IMR-90 (cell line): Measurements from ENCODE around the gene RABGAP1. TPM values are rescaled to one million over a fixed set of nuclear protein-coding genes. Genes with fewer than 3 reads are reported as not detected.

Experiments used
- ATAC-seq: fragments of 200-7000 bp; cut with Tn5 transposase; 2 replicates; pipeline ENCODE4 v1.9.1; 2020; ENCODE audit warnings: low read depth, mild to moderate bottlenecking, moderate library complexity
- BruUV-seq: library from RNA; stranded (reverse); fragments of 400-500 nt; replicated peaks from 2 replicates; lab custom pipeline; 2021; lab: Mats Ljungman, UMichigan
- CTCF ChIA-PET: fragments of 300-600 bp; formaldehyde crosslinking; extraction: SDS; loops from one replicate; lab custom pipeline; 2021; ENCODE audit warnings: antibody characterized with exemption; lab: Yijun Ruan, JAX
- POLR2A ChIA-PET: fragments of 300-600 bp; sonication (Branson Sonifier 250); formaldehyde crosslinking; loops from one replicate; lab custom pipeline; 2022; ENCODE audit warnings: antibody characterized with exemption; ENCODE audit not compliant: unreplicated experiment; lab: Charles Lee
- DNase-seq: peaks from one replicate; pipeline ENCODE4 v3.0.0; 2013
- H2AFZ ChIP-seq: replicated peaks from 2 replicates; pipeline ENCODE3; 2013; ENCODE audit warnings: low read length, mild to moderate bottlenecking; ENCODE audit not compliant: poor library complexity
- H2AK5ac ChIP-seq: 2 replicates; pipeline ENCODE4 v1.6.1; 2013; ENCODE audit warnings: low read depth, low read length, inconsistent platforms
- H2AK9ac ChIP-seq: replicated peaks from 2 replicates; pipeline ENCODE3; 2013; ENCODE audit warnings: mild to moderate bottlenecking, low read depth, low read length, moderate library complexity; ENCODE audit not compliant: poor library complexity
- H2BK120ac ChIP-seq: 2 replicates; pipeline ENCODE4 v1.6.1; 2013; ENCODE audit warnings: low read depth, low read length, inconsistent platforms
- H2BK15ac ChIP-seq: 3 replicates; pipeline ENCODE4 v1.6.1; 2013; ENCODE audit warnings: low read depth, low read length, inconsistent platforms
- H2BK20ac ChIP-seq: 2 replicates; pipeline ENCODE4 v1.6.1; 2013; ENCODE audit warnings: low read depth, mild to moderate bottlenecking, inconsistent platforms, low read length, moderate library complexity
- H2BK5ac ChIP-seq: 2 replicates; pipeline ENCODE4 v1.6.1; 2013; ENCODE audit warnings: mild to moderate bottlenecking, low read depth, low read length, inconsistent platforms; ENCODE audit not compliant: poor library complexity, severe bottlenecking
- H3K14ac ChIP-seq: replicated peaks from 2 replicates; pipeline ENCODE4 v1.6.1; 2013; ENCODE audit warnings: low read depth, low read length, inconsistent platforms
- H3K18ac ChIP-seq: 2 replicates; pipeline ENCODE4 v1.6.1; 2013; ENCODE audit warnings: low read depth, low read length, control low read depth
- H3K23ac ChIP-seq: 2 replicates; pipeline ENCODE4 v1.6.1; 2013; ENCODE audit warnings: low read depth, low read length, inconsistent platforms
- H3K27ac ChIP-seq: 2 replicates; pipeline ENCODE4 v1.5.1; 2013; ENCODE audit warnings: mild to moderate bottlenecking, control low read depth, low read length; ENCODE audit not compliant: insufficient read depth
- H3K27me3 ChIP-seq: 2 replicates; pipeline ENCODE4 v1.6.1; 2013; ENCODE audit warnings: low read length; ENCODE audit not compliant: control insufficient read depth, insufficient read depth
- H3K36me3 ChIP-seq: 2 replicates; pipeline ENCODE4 v1.6.1; 2013; ENCODE audit warnings: low read length, mixed read lengths; ENCODE audit not compliant: control insufficient read depth, insufficient read depth
- H3K4ac ChIP-seq: 2 replicates; pipeline ENCODE4 v1.6.1; 2013; ENCODE audit warnings: low read depth, low read length, inconsistent platforms
- H3K4me1 ChIP-seq: 2 replicates; pipeline ENCODE4 v1.6.1; 2013; ENCODE audit warnings: low read length, mixed read lengths; ENCODE audit not compliant: control insufficient read depth, insufficient read depth
- H3K4me2 ChIP-seq: 2 replicates; pipeline ENCODE4 v1.6.1; 2013; ENCODE audit warnings: low read depth, mild to moderate bottlenecking, control low read depth, low read length, moderate library complexity
- H3K4me3 ChIP-seq: 2 replicates; pipeline ENCODE4 v1.5.1; 2013; ENCODE audit warnings: low read depth, mild to moderate bottlenecking, control low read depth, low read length, moderate library complexity; ENCODE audit not compliant: insufficient read depth
- H3K56ac ChIP-seq: 2 replicates; pipeline ENCODE4 v1.6.1; 2013; ENCODE audit warnings: low read length, inconsistent platforms; ENCODE audit not compliant: insufficient read depth; ENCODE audit errors: extremely low read depth
- H3K79me1 ChIP-seq, 2 experiments: 2 replicates each; pipeline ENCODE4 v1.6.1; 2013; ENCODE audit warnings: low read length in 2 of 2, inconsistent platforms in 1 of 2, low read depth in 1 of 2
- H3K9ac ChIP-seq: 2 replicates; pipeline ENCODE4 v1.6.1; 2013; ENCODE audit warnings: low read depth, low read length, control low read depth
- H3K9me1 ChIP-seq: 2 replicates; pipeline ENCODE4 v1.6.1; 2013; ENCODE audit warnings: low read length, inconsistent platforms; ENCODE audit not compliant: insufficient read depth
- H3K9me3 ChIP-seq: 2 replicates; pipeline ENCODE4 v1.6.1; 2013; ENCODE audit warnings: low read length; ENCODE audit not compliant: control insufficient read depth, insufficient read depth
- H4K20me1 ChIP-seq: 2 replicates; pipeline ENCODE4 v1.6.1; 2013; ENCODE audit warnings: low read length, inconsistent platforms; ENCODE audit not compliant: insufficient read depth
- H4K5ac ChIP-seq: 2 replicates; pipeline ENCODE4 v1.6.1; 2013; ENCODE audit warnings: mild to moderate bottlenecking, low read depth, low read length, control low read depth
- H4K8ac ChIP-seq, 2 experiments: 2 replicates each; pipeline ENCODE4 v1.6.1; 2013; ENCODE audit warnings: low read depth in 2 of 2, low read length in 2 of 2, control low read depth in 1 of 2, inconsistent platforms in 1 of 2
- H4K91ac ChIP-seq: 2 replicates; pipeline ENCODE4 v1.6.1; 2013; ENCODE audit warnings: low read depth, low read length, inconsistent platforms; ENCODE audit not compliant: insufficient read depth
- CEBPB ChIP-seq: IDR thresholded peaks from 2 replicates; pipeline ENCODE4 v1.6.1; 2012; ENCODE audit warnings: low read depth, low read length, improper control_type of control experiment
- ELK1 ChIP-seq: fragments of 150-350 bp; IDR thresholded peaks from 2 replicates; pipeline ENCODE4 v1.6.1; 2016; ENCODE audit warnings: low read depth, mild to moderate bottlenecking, low read length, moderate library complexity, borderline replicate concordance
- FOS ChIP-seq: fragments of 150-350 bp; IDR thresholded peaks from 2 replicates; pipeline ENCODE4 v1.6.1; 2016; ENCODE audit warnings: low read depth, low read length
- NFE2L2 ChIP-seq: fragments of 150-350 bp; IDR thresholded peaks from 2 replicates; pipeline ENCODE4 v1.6.1; 2016; ENCODE audit warnings: low read depth, mild to moderate bottlenecking, low read length
- SMC3 ChIP-seq: fragments of 150-350 bp; IDR thresholded peaks from 2 replicates; pipeline ENCODE4 v1.6.1; 2016; ENCODE audit warnings: low read depth, mild to moderate bottlenecking, antibody characterized with exemption, low read length, moderate library complexity
- WGBS, 2 experiments: methylation state at CpG; one replicate each; pipeline versions ENCODE4 v1.1.5 to v1.1.7; 2013; ENCODE audit warnings: missing lambda C conversion rate in 2 of 2; ENCODE audit not compliant: insufficient read length in 1 of 2; ENCODE audit errors: extremely low coverage in 2 of 2; 5-methylcytosine and 5-hydroxymethylcytosine counted together
- dilution Hi-C: fragments of 300-500 bp; cut with HindIII; formaldehyde crosslinking; loops from one replicate; pipeline ENCODE4 v1.14.3; 2018; ENCODE audit warnings: low sequenced_read_pairs; ENCODE audit not compliant: unreplicated experiment
- in situ Hi-C: fragments of 300-500 bp; cut with MboI; formaldehyde crosslinking; loops from 3 replicates; pipeline ENCODE4 v1.14.3; 2019; ENCODE audit warnings: low sequenced_read_pairs, inconsistent platforms, mixed read lengths
- intact Hi-C: fragments of 100-400 bp; cut with micrococcal nuclease; formaldehyde crosslinking; loops from 2 replicates; pipeline ENCODE4 v1.10.0; 2022
- polyA plus RNA-seq, 3 experiments: library from polyadenylated mRNA; depleted of rRNA; stranded (reverse); fragments of >200 nt; gene quantifications; 2 replicates each; pipeline ENCODE4 v1.2.3, GENCODE V29; 2012; ENCODE audit warnings: low replicate concordance in 1 of 3
- total RNA-seq: library from RNA; depleted of rRNA; stranded (reverse); fragments of >200 nt; gene quantifications from 2 replicates; pipeline ENCODE4 v1.2.3, GENCODE V29; 2012

The RABGAP1 gene
- total and polyA plus RNA-seq, 2 of the 4 experiments (the other 2 are of a cell fraction) = 20.0 to 53.9 TPM

GRCh38 chr9:123113185-123113584, 172.4 kb downstream of the RABGAP1 start:
- H3K4me1 ChIP-seq = no peaks in the 10 kb centered on the region
- no peak overlapping the region for H2AK5ac ChIP-seq
- WGBS, 2 experiments = 84% methylated on average over 6 of the region's 7 CpGs; no CpG with 5 or more reads in 1 of the 2 experiments
- H3K56ac ChIP-seq = no peak overlapping the region
- no peak overlapping the region for H3K4ac ChIP-seq
- no peak overlapping the region for H2AFZ ChIP-seq
- no TSS peak for BruUV-seq
- H3K79me1 ChIP-seq = no peaks in the 10 kb centered on the region
- POLR2A ChIA-PET = no interaction called here
- no peak overlapping the region for H3K18ac ChIP-seq
- H4K5ac ChIP-seq = no peak overlapping the region
- CTCF ChIA-PET = no interaction called here
- H2BK120ac ChIP-seq = no peak overlapping the region
- no peak overlapping the region for H2BK20ac ChIP-seq
- ATAC-seq (no peak), DNase-seq (no peak)
- no peak overlapping the region for H3K27ac ChIP-seq
- H3K14ac ChIP-seq = no peak overlapping the region
- no peak overlapping the region for H3K23ac ChIP-seq
- H2BK5ac ChIP-seq = no peak overlapping the region
- no peaks in the 10 kb centered on the region for H3K9me3 ChIP-seq
- dilution Hi-C loops = no loop called here
- H4K8ac ChIP-seq = no peak overlapping the region
- H3K27me3 ChIP-seq = no peaks in the 10 kb centered on the region
- peaks cover 17% of the 10 kb centered on the region for H3K36me3 ChIP-seq
- H3K9ac ChIP-seq = no peak overlapping the region
- no peak overlapping the region for H3K4me3 ChIP-seq
- no peak overlapping the region for H3K4me2 ChIP-seq
- H4K91ac ChIP-seq = no peak overlapping the region
- H2AK9ac ChIP-seq = no peak overlapping the region
- no peak overlapping the region for H2BK15ac ChIP-seq
- intact Hi-C loops = no loop called here
- H3K9me1 ChIP-seq = peaks cover 6% of the 10 kb centered on the region; the same call in 1 of the 2 replicates
- in situ Hi-C loops = no loop called here
- no peaks in the 10 kb centered on the region for H4K20me1 ChIP-seq
- TF ChIP-seq NFE2L2 (no peak), ELK1 (no peak), FOS (no peak), SMC3 (no peak), CEBPB (no peak)
